Right lobe of liver (tissue), 6 donors: Measurements from ENCODE around the gene TAOK3. TPM values are rescaled to one million over a fixed set of nuclear protein-coding genes. Genes with fewer than 3 reads are reported as not detected.

Source experiments
- ATAC-seq, 4 donors: fragments of 200-7000 bp; cut with Tn5 transposase; one replicate each; pipeline ENCODE4 v1.9.1; 2020; ENCODE audit warnings: mild to moderate bottlenecking in 4 of 4, moderate library complexity in 4 of 4
- DNase-seq, 3 donors: peaks; one replicate each; pipeline ENCODE4 v3.0.0-alpha.2; 2020
- H3K27ac ChIP-seq, 3 donors: fragments of 200-600 bp; one replicate each; pipeline ENCODE4 v1.8.0; 2022
- H3K27me3 ChIP-seq, 2 donors: fragments of 200-600 bp; one replicate each; pipeline ENCODE4 v1.8.0; 2022
- H3K36me3 ChIP-seq, 4 donors: fragments of 200-600 bp; sonication (generic) in 1 of 4; one replicate each; pipeline versions ENCODE4 v1.5.1 to v1.8.0; 2017 to 2022; ENCODE audit warnings: control low read depth in 1 of 4
- H3K4me1 ChIP-seq, 4 donors: fragments of 200-600 bp; sonication (generic) in 1 of 4; one replicate each; pipeline versions ENCODE4 v1.5.1 to v1.8.0; 2017 to 2022; ENCODE audit warnings: control low read depth in 1 of 4
- H3K4me3 ChIP-seq, 3 donors: fragments of 200-600 bp; one replicate each; pipeline ENCODE4 v1.8.0; 2022
- H3K9me3 ChIP-seq, 4 donors: fragments of 200-600 bp; sonication (generic) in 1 of 4; one replicate each; pipeline versions ENCODE4 v1.5.1 to v1.8.0; 2017 to 2022; ENCODE audit warnings: control low read depth in 1 of 4
- POLR2A ChIP-seq: fragments of 450-650 bp; IDR thresholded peaks from one replicate; pipeline ENCODE4 v1.6.1; 2017; ENCODE audit warnings: antibody characterized with exemption, mild to moderate bottlenecking
- WGBS: methylation state at CpG from one replicate; pipeline ENCODE4 v1.1.6; 2018; ENCODE audit warnings: low coverage, low lambda C conversion rate; ENCODE audit not compliant: insufficient coverage; ENCODE audit errors: missing lambda C conversion rate; 5-methylcytosine and 5-hydroxymethylcytosine counted together
- intact Hi-C, 2 donors: fragments of 100-400 bp; cut with DNase I; formaldehyde crosslinking; loops; one replicate each; pipeline versions ENCODE4 v1.11.2 to v1.14.1; 2022
- long read RNA-seq: library from polyadenylated mRNA; unstranded; transcript quantifications from one replicate; pipeline ENCODE4 v2.0.0, GENCODE V29; 2019
- total RNA-seq, 6 experiments: library from RNA; depleted of rRNA in 2 of 6; stranded (reverse); fragments of >200 nt in 2 of 6; fragmentation: NEBNext Ultra II Directional in 3 of 6; extraction: Animal tissue kit (Norgen Biotek cat#: 25700) in 3 of 6; gene quantifications; one replicate each; pipeline versions ENCODE4 v1.1.0 to v1.2.4, GENCODE V29; 2016 to 2023
- TF ChIP-seq, protein P1 (sequence below), 4 donors: fragments of 200-600 bp in 3 of 4; fragments of 450-650 bp in 1 of 4; IDR thresholded peaks; one replicate each; pipeline versions ENCODE4 v1.5.1 to v1.8.0; 2016 to 2022; ENCODE audit warnings: antibody characterized with exemption in 4 of 4, mild to moderate bottlenecking in 2 of 4
- donor health status: DM: no; HTN: yes; CAD: no.
- donor health status: DM: no; HTN: no; CAD: no.
- donor health status: DM: no; HTN: no; CAD: no.
- donor health status: DM: no; HTN: yes; CAD: no.
- donor health status: DM: no; HTN: yes; CAD: no.

The TAOK3 gene
- total RNA-seq, result 10 to 100 TPM; 12.2 to 21.9 (median 17.7) TPM
- long read RNA-seq, partial matches to known transcripts, result 2 of 3 reads
- long read RNA-seq, other reads (novel, unspliced or antisense), result 1 of 3 reads

DNA sequence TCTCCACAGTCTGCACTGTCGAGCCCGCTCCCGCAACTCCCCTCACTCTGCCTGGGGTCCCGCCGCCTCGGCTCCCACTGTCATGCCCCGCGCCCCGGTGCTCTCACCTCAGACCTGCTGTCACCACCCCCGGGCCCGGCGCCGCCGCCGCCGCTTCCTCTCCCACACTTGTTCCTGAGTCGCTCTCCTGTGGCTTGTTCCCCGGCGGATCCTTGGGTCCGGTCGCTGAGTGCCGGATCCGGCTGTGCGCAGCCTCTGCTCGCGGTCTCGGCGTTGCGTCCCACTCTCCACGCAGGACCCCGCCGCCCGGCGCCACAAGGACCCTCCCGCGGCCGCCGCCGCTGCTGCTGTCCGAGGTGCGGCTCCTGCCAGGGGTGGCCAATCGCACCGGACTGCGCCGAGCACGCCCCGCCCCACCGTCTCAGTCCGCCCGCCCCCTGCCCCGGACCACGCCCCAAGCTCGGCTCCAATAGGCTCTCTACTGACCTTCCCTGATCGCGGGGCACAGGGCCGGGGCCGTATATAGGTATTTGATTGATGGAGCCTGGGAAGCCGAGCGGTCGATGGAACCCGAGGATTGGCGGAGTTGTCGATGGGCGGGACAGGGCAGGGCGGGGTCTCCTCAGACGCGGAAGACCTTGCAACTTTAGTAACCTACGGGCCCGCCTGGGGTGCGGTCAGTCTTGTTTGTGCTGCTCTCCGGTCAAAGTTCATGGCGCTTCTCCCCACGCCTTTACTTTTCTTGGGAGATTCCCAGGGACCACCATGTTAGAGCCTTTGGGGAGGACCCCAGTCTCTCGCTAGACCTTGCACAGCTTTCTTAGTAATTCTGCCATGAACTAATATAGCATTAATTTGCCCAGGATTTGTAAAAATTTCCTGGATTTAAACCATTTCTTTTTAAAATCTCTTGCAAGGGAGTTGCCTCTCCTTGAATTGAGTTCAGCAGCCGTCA lies at the start of gene TAOK3:
TSS of gene TAOK3 (minus strand) at position 367 of the 955 bp plus-strand sequence. CDS start 117,340 bp downstream, outside the sequence.
- peak; percentile 84 to 95 (median 90) for ATAC-seq
- Histone ChIP-seq H3K9me3 (no peaks in the 10 kb centered on the region), H3K4me3 (peak within 1 kb of the TSS; percentile 77 to 92 (median 87)), H3K4me1 (peaks cover 0 to 25% (median 0%) of the 10 kb centered on the region in 4 donors), H3K36me3 (no peaks in the 10 kb centered on the region), H3K27me3 (no peaks in the 10 kb centered on the region), H3K27ac (peak within 1 kb of the TSS; percentile 94 to 98 (median 95))
- DNase-seq, result peak; percentile 99
- under 1% methylated on average over 24 of the region's 75 CpGs for WGBS
- intact Hi-C loops, result loop anchor here (10.0 kb wide), 2 partner anchors 188 to 248 kb away; no protein-coding TSS in a partner anchor
- peak; percentile 89 for TF ChIP-seq POLR2A
- TF ChIP-seq, protein P1, sequence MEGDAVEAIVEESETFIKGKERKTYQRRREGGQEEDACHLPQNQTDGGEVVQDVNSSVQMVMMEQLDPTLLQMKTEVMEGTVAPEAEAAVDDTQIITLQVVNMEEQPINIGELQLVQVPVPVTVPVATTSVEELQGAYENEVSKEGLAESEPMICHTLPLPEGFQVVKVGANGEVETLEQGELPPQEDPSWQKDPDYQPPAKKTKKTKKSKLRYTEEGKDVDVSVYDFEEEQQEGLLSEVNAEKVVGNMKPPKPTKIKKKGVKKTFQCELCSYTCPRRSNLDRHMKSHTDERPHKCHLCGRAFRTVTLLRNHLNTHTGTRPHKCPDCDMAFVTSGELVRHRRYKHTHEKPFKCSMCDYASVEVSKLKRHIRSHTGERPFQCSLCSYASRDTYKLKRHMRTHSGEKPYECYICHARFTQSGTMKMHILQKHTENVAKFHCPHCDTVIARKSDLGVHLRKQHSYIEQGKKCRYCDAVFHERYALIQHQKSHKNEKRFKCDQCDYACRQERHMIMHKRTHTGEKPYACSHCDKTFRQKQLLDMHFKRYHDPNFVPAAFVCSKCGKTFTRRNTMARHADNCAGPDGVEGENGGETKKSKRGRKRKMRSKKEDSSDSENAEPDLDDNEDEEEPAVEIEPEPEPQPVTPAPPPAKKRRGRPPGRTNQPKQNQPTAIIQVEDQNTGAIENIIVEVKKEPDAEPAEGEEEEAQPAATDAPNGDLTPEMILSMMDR (IDR thresholded peaks at IDR 0.05), result no peak

DNA sequence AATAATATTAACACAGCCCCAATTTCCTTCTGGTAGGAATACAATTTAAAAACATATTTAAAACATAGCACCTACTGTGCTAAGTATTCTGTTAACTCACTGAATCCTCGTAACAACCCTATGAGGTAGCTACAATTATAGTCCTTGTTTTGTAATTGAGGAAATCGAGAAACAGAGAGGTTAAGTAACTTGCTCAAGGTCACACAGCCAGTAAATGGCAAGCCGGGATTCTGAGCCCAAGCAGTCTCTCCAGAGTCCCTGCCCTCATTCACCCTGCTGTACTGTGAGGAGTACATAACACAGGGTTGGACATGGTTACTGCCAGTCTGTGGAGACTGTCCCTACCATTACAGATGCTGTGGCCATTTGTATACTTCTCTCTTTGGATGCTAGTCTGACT lies 48.0 kb upstream of the TAOK3 start:
- H3K36me3 ChIP-seq, result peaks cover 0 to 11% (median under 1%) of the 10 kb centered on the region in 4 donors
- H3K27me3 ChIP-seq, result no peaks in the 10 kb centered on the region
- TF ChIP-seq POLR2A, result no peak
- TF ChIP-seq, protein P1 (IDR thresholded peaks at IDR 0.05), result no peak
- WGBS, result 89% methylated on average over 3 of the region's 3 CpGs
- no peak overlapping the region for H3K4me3 ChIP-seq
- ATAC-seq, result no peak
- peaks cover 0 to 6% (median 0%) of the 10 kb centered on the region in 4 donors for H3K4me1 ChIP-seq
- no peak for DNase-seq
- no peak overlapping the region for H3K27ac ChIP-seq
- intact Hi-C loops, result no loop called here
- no peaks in the 10 kb centered on the region for H3K9me3 ChIP-seq

DNA sequence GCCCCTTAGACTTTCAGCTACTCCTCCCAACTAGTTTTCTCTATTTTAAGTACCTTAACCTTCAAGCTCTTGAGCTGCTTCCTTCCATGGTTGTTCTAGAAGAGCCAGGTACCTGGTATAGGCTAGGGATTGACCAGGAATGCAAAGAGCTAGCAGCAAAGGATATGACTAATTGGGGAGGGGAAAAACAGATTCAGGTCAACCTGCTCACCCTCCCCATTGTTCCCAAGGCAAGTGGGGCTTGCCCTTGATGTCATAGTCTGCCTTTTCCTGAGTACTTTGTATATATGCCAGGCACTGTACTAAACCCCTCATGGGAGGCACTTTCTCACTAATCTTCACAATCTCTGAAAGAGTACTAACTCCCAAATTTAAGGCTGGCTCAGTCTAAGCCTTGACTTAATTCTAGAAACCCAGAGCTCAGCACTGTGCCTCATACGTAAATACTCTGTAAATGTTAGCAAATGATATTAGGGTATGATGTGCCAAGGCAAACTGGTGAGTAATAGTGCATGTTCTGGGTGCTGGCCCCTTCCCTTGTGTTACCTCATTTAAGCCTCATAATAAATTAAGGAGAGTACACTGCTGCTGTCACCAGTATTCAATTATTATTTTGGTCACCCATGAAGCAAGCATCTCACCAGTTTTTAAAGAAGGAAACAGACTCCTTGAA lies 45.8 kb upstream of the TAOK3 start:
- Histone ChIP-seq H3K4me3 (no peak overlapping the region), H3K27ac (no peak overlapping the region), H3K9me3 (no peaks in the 10 kb centered on the region), H3K4me1 (peaks cover 0 to 6% (median 0%) of the 10 kb centered on the region in 4 donors), H3K27me3 (no peaks in the 10 kb centered on the region), H3K36me3 (peaks cover 0 to 31% (median 11%) of the 10 kb centered on the region in 4 donors)
- intact Hi-C loops, result no loop called here
- ATAC-seq (peak in 1 of 4 donors; percentile 71), DNase-seq (no peak)
- WGBS, result 64% methylated on average over 1 of the region's 1 CpG
- TF ChIP-seq, protein P1 (IDR thresholded peaks at IDR 0.05), result no peak

DNA sequence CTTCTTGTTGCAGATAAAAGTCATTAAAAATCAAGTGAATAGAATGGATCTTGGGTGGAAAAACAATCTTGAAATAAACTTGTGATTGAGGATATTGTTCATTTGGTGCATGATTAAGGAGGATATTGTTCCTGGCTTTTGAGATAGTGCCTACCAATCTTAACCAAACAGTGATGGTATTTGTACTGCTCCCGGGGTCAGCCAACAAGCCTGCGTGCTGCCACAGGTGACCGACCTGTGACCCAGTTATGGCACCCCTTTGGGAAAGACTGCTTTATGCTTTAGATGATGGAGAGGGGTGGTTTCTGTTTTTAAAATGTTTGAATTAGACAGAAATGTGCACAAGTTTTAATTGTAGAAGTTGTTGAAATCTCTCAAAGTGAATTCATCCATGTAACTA lies 45.2 kb upstream of the TAOK3 start:
- peak in 2 of 4 donors; percentile 44 to 51 for ATAC-seq
- no peak overlapping the region for H3K4me3 ChIP-seq
- no peaks in the 10 kb centered on the region for H3K9me3 ChIP-seq
- H3K4me1 ChIP-seq, result peaks cover 0 to 6% (median 0%) of the 10 kb centered on the region in 4 donors
- no peak overlapping the region for H3K27ac ChIP-seq
- 40% methylated on average over 3 of the region's 3 CpGs for WGBS
- intact Hi-C loops, result no loop called here
- DNase-seq, result no peak
- no peaks in the 10 kb centered on the region for H3K27me3 ChIP-seq
- TF ChIP-seq, protein P1 (IDR thresholded peaks at IDR 0.05), result no peak
- TF ChIP-seq POLR2A, result no peak
- H3K36me3 ChIP-seq, result peaks cover 0 to 36% (median 11%) of the 10 kb centered on the region in 4 donors
